Cardiac septum (tissue), 1 donor: ENCODE data around the gene COPS4. TPM values are rescaled to one million over a fixed set of nuclear protein-coding genes. Genes with fewer than 3 reads are reported as not detected.
"Not testable (repeated sequence)": the region's sequence is repeated elsewhere in the genome, so short reads cannot be mapped to it uniquely, and the experiment has no call there.

Experiments used
- DNase-seq: peaks from one replicate; pipeline ENCODE4 v3.0.0-alpha.2; 2020; ENCODE audit warnings: low spot score
- intact Hi-C: fragments of 100-400 bp; cut with DNase I; formaldehyde crosslinking; loops from one replicate; pipeline ENCODE4 v1.14.0; 2022
- total RNA-seq: library from RNA; stranded (reverse); fragmentation: NEBNext Ultra II Directional; extraction: Animal tissue kit (Norgen Biotek cat#: 25700); gene quantifications from one replicate; pipeline ENCODE4 v1.2.1, GENCODE V29; 2021
- donor health status: DM: no; HTN: no; CAD: no.

COPS4 gene
- total RNA-seq, 1 donor from 2014 or later, result 47.1 TPM

DNA sequence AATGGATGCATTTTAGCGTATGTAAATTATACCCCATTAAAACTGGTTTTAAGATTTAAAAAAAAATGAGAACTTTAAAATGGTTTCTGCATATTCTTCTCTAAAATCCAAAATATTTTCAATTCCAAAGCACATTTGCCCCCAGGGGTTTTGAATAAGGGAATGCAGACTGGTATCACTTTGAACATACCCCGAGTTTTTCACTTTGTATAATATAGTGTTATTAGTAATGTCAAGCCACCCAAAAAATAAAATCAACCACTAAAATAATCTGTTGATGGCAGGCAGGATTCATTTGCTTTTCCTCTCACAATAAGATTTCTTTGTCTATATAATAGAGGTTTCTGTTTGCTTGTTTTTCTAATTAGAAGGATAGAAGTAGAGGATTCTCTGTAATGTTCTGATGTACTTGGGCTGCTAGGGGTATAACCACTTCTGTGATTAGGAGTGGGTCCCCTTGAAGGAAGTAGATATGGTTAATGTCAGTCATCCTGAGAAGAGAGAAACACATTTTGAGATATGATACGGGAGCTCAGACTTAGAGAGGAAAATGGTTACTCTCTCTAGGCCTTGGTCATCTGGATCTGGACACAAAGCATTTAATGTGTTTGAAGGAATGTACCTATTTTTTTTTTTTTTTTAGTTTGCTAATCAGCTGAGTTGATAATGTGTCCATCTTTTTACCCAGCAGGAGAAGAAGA, 15.0 kb upstream of the COPS4 start:
- intact Hi-C loops, result loop anchor here (10.0 kb wide), 1 partner anchor 735 kb away; no protein-coding TSS in a partner anchor
- DNase-seq, result no peak

DNA sequence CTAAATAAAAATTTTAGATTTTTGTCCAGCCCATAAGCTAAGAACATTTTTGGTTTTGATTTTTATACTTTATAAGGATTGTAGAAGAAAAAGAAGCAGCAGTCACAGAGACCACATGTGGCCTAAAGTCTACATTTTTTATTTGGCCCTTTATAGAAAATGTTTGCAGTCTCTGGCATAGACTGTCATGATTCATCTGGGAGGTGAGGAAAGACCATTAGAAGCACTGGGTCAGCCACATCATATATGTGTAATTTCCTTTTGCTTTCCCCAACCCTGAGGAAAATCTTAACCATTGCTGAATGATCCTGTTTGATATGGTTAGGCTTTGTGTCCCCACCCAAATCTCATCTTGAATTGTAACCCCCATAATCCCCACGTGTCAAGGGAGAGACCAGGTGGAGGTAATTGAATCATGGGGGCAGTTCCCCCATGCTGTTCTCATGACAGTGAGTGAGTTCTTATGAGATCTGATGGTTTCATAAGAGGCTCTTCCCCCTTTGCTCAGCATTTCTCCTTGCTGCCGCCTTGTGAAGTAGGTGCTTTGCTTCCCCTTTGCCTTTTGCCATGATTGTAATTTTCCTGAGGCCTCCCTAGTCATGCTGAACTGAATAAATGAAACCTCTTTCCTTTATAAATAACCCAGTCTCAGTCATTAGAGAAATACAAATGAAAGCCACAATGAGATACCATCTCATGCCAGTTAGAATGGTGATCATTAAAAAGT, 12.1 kb upstream of the COPS4 start:
- DNase-seq, result no peak
- intact Hi-C loops, result no loop called here

DNA sequence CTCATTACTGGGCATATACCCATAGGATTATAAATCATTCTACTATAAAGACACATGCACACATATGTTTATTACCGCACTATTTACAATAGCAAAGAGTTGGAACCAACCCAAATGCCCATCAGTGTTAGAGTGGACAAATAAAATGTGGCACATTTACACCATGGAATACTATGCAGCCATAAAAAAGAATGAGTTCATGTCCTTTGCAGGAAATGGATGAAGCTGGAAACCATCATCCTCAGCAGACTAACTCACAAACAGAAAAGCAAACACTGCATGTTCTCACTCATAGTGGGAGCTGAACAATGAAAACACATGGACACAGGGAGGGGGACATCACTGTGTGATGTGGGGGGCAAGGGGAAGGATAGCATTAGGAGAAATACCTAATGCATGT, 11.4 kb upstream of the COPS4 start:
- DNase-seq, intact Hi-C loops: not testable (repeated sequence)

DNA sequence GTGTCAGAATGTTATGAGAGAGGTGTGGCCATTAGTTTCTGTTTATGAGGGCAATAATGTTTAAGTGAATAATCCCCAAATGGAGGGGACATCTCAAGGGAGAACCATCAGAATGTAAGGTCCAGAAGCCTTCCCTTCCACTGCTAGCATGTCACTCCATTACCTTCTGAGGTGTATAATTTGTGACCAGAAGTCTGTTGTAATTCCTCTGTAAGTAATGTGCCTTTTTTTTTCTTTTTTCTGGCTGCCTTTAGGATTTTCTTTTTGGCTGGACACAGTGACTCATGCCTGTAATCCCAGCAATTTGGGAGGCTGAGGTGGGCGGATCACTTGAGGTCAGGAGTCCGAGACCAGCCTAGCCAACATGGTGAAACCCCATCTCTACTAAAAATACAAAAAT, 10.8 kb upstream of the COPS4 start:
- DNase-seq, result no peak
- intact Hi-C loops, result no loop called here

DNA sequence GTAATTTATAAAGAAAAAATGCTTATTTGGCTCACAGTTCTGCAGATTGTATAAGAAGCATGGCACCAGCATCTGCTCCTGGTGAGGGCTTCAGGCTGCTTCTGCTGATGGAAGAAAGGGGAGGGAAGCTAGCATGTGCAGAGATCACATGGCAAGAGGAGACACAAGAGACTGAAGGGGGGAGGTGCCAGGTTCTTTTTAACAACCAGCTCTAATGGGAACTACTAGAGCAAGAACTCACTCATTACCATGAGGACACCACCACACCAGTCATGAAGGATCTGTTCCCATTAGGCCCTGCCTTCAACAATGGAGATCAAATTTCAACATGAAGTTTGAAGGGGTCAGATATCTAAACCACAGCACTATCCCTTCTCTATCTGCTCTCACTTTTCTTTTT, 9.4 kb upstream of the COPS4 start:
- DNase-seq, result no peak
- intact Hi-C loops, result no loop called here

DNA sequence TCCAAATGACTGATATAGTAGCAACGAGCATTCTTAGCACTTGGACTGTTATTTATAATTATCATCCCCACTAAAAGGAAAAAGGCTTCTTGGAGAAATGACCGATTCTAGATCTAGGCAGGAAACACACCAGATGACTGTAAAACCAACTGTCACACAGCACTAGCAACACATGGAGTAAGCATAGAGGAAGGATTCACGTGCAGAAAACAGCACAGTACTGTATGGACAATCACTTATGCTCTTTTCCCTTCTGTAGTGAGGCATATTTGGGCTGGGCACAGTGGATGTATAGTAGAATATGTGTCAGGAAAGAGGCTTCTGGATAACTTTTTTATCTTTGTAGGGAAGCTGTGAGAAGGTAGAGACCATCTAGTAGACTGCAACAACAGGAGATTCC, 6.0 kb upstream of the COPS4 start:
- no peak for DNase-seq
- intact Hi-C loops, result no loop called here

DNA sequence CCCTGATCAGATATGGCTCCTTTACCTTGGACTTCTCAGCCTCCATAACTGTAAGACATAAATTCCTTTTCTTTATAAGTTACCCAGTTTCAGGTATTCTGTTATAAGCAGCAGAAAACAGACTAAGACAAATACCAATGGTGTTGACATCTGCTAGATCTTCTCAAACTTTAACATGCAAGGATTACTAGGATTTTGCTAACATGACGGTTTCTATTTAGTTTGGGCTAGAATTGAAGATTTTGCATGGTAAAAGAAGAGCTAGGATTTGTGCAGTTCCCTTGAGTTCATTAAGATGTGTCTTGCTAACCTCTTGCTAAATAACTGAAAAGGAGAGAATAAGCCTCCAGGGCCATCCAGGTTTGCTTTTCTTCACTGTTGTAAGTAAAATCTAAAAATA, 5.3 kb upstream of the COPS4 start:
- intact Hi-C loops, result no loop called here
- no peak for DNase-seq

DNA sequence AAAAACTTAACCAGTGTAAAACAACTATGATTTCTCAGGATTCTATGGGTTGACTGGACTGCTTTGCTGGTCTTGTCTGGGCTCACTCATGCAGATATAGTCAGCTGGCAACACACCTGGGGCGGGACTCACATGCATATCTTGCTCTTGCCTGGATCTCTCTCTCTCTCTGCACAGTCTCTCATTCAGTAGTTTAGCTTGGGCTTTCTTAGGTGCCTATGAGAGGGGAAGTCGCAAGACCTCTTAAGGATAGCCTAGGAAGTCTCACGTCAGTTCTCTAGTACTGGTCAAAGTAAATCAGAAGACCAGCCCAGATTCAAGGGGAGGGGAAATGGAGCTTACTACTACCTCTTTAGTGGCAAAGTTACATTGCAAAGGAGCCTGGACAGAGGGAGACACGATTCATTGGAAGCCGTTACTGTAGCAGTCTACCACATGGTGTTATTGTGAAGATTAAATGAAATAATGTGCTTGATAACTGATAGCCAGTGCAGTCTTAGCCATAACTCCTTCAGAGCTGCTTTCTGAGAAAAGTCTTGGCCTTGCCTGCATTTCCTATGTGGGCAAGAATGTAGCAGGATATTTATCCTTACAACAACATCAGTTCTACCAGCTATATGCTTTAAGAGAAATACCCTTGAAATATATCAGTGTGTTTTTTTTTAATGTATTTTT, 2.1 kb downstream of the COPS4 start:
- intact Hi-C loops, result no loop called here

DNA sequence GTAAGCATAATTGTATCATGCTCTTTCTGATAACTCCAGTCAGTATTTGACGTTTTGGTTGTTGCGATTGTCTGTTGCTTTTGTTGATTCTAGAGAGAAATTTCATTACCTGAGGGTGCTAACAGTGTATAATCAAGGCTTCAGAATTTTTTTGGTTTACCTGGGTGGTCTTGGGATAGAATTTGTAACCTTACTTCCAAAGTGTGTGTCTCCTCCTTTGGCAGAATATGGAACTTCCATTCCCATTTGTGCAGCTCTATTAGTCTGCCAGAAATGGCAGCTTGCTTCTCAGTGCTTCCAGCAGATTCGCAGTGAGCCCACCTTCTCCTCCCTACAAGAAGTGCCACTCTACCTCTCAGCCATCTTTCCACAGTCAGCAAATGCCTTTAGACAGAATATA, 5.3 kb downstream of the COPS4 start:
- intact Hi-C loops, result no loop called here
- DNase-seq, result no peak

More for the DNA sequence above, 2.1 kb downstream of the COPS4 start:
- DNase-seq, result no peak

DNA sequence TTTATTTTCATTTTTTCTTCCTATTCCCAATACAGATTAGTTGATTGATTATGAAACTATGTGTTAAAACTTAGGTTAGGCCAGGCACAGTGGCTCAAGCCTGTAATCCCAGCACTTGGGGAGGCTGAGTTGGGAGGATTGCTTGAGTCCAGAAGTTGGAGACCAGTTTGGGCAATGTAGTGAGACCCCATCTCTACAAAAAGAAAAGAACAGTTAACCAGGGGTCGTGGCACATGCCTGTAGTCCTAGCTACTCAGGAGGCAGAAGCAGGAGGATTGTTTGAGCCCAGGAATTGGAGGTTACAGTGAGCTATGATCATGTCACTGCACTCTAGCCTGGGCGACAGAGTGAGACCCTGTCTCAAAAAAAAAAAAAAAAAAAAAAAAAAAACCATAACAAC, 8.2 kb downstream of the COPS4 start:
- not testable (repeated sequence) for DNase-seq

DNA sequence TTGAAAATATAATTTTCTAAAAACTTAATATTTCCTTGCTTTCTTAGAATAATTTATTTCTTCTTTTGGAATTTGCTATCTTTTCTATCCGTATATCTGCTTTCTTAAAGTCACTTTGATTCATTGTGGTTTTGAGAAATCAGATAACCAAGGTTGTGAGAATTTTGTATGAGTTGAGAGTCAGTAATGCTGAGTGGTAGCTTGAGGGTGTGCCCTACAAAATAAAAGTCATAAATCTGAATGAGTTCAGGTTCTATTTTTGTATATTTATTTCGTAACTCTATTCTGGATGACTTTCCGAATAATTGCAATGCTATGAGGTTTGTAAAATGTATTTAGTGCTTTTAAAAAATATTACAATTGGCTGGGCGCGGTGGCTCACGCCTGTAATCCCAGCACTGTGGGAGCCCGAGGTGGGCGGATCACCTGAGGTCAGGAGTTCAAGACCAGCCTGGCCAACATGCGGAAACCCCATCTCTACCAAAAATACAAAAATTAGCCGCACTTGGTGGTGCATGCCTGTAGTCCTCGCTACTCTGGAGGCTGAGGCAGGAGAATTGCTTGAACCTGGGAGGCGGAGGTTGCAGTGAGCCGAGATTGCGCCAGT, 8.9 kb downstream of the COPS4 start:
- no peak for DNase-seq
- intact Hi-C loops, result no loop called here

More for the DNA sequence above, 8.2 kb downstream of the COPS4 start:
- intact Hi-C loops, result not testable (repeated sequence)

DNA sequence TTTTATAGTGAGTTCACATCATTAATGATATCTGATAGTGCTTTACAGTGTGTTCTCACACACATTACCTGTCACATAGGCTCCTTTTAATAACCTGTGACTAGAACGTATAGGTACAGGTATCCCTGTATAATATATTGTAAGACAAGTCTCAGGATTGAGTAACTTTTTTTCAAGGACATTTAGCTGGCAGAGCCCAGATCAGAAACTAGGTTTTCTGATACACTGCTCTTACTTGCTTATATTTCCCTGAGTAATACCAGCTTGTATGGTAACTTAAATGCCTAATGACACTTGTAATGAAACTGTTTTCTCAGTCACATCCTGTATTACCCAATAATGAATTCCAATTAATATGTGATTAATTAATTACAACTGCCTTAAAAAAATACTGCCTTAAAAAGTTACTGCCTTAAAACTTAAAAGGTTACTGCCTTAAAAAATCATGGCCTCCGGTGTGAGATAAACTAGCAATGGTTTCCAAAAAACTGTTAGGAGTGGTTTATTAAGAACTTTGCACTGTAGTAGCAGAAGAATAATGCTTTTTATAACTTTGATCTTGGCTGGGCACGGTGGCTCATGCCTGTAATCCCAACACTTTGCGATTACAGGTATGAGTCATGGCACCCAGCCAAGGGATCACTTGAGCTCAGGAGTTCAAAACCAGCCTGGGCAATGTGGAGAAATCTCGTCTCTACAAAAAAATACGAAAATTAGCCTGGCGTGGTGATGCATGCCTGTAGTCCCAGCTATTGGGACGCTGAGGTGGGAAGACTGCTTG, 11.9 kb downstream of the COPS4 start:
- no peak for DNase-seq
- intact Hi-C loops, result no loop called here

DNA sequence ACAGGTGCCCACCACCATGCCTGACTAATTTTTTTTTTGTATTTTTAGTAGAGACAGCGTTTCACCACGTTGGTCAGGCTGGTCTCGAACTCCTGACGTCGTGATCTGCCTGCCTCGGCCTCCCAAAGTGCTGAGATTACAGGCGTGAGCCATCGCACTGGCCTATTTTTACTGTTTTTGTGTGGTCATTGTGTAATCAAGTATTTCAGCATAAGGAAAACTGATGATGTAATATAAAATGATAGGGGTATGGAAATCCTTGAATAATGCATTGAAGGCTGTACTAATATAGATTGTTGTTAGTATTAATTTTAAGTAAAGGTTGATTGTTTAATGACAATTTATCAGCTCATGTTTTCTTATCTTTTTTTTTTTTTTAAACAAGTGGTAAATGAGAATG, 13.8 kb downstream of the COPS4 start:
- intact Hi-C loops, DNase-seq: not testable (repeated sequence)

DNA sequence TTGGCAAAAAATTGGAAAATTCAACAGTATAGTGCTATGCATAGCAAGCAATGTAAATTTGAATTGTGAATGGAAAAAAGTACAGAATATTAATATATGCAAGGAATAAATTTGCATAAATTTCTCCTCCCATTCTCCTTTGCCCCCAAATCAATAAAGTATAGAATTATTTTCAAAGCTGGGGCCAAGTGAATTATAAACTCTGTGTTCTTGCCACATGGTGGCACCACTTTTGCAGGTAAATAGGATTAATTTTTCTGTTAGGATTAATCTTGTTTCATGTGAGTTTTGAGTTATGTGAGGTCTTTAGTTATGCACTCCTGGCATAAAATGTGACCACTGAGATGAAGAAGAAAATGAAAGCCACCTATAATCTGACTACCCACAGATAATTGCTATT, 19.9 kb downstream of the COPS4 start:
- no peak for DNase-seq
- intact Hi-C loops, result no loop called here

DNA sequence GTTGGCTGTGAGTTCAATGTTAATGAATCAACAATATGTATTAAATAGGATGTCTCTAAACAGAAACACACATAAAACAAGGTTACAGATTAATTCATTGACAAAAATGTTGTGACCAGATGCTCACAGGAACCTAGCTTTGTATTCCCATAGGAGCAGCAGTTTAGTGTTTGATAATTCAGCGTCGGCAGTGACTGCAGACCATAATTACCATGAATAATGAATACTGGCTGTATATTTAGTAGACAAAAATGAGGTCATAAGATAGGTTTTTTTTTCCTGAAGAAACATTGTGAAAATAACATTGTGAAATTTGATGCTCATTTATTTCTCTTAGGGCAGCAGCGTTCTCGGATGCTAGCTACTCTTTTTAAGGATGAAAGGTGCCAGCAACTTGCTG, 27.8 kb downstream of the COPS4 start:
- no peak for DNase-seq

DNA sequence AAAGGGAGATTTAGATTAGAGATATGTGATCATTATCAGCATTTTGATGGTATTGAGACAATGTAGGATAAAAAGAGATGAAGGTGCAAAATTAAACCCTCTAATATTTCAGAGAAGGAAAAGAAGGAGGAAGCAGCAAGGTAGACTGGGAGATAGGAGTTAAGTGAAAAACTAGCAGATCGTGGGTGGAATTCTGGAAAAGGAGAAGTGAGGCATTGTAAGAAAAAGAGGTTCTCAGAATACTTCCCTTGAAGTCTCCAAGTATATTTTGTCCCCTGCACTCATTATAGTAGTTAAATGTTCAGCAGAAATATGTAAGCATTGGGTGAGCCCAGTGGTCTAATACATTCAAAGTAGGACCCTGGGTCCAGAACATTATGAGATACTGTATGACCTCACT, 30.3 kb downstream of the COPS4 start:
- intact Hi-C loops, result no loop called here
- no peak for DNase-seq

More for the DNA sequence above, 27.8 kb downstream of the COPS4 start:
- intact Hi-C loops, result no loop called here

DNA sequence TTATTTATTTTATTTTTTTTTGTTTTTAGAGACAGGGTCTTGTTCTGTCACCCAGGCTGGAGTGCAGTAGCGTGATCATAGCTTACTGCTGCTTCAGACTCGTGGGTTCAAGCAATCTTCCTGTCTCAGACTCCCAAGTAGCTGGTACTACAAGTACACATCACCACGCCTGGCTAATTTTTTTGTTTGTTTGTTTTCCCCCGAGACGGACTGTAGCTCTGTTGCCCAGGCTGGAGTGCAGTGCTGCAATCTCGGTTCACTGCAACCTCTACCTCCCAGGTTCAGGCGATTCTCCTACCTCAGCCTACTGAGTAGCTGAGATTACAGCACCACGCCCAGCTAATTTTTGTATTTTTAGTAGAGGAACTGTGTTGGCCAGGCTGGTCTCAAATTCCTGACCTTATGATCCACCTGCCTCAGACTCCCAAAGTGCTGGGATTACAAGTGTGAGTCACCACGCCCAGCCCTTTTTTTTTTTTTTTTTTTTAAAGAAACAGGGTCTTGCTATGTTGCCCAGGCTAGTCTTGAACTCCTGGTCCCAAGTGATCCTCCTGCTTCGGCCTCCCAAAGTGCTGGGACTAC, 32.2 kb downstream of the COPS4 start:
- no peak for DNase-seq
- intact Hi-C loops, result no loop called here

DNA sequence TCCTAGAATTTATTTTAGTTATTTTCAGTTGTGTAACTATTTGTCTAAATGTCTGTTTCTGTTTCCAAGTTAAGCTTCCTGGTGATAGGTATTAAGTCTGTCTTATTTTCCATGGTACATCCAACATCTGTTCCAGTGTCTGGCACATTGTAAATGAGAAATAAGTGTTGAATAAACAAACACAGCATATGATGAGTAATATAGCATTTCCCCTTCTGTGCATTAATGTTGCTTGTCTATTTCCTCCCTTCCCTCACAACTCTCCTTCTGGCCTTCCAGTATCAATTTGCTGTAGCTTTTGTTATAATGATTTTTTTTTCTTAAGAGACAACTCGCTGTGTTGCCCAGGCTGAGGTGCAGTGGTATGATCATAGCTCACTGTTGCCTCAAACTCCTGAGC, 36.1 kb downstream of the COPS4 start:
- DNase-seq, result no peak
- intact Hi-C loops, result loop anchor here (5.0 kb wide), 1 partner anchor 191 kb away; no protein-coding TSS in a partner anchor

DNA sequence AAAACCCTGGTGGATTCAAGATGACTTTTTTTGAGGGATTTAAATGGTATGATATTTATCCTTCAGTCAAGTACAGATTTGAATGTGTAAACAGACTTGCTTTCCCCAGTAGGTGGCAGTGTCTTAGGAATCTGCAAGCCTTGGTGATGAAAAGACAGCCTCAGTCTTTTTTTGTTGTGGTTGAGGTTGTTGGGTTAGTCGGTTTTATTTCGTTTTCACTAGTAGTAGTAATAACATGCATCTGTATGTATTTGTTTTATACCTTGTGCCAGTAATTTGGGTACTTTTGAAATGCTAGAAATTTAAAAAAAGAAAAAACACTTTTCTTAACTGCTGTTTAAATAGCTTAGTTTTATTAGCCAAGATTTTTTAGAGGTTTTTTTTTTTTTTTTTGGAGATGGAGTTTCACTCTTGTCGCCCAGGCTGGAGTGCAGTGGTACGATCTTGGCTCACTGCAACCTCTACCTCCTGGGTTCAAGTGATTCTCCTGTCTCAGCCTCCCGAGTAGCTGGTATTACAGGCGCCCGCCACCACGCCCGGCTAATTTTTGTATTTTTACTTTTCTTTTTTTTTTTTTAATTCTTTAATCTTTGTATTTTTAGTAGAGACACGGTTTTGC, 39.2 kb downstream of the COPS4 start:
- intact Hi-C loops, result loop anchor here (5.0 kb wide), 1 partner anchor 188 kb away; no protein-coding TSS in a partner anchor
- DNase-seq, result no peak
